OCI-LY3 (cell line): ENCODE measurements around the gene MIB2.
A peak's percentile ranks its signal among the peaks of the same experiment; 100 is the strongest.

Experiments
- H2AFZ ChIP-seq: fragments of 200-600, 300-600 bp; shearing (Covaris generic); 2 replicates; pipeline ENCODE4 v1.6.0; 2014; ENCODE audit warnings: antibody characterized with exemption, low read depth, low read length
- H3K27ac ChIP-seq: fragments of 200-600, 300-600 bp; sonication (generic); 2 replicates; pipeline ENCODE4 v1.5.1; 2014; ENCODE audit warnings: mild to moderate bottlenecking, low read length, moderate library complexity, mixed read lengths
- H3K27me3 ChIP-seq: fragments of 200-600, 300-600 bp; sonication (generic); 2 replicates; pipeline ENCODE4 v1.6.1; 2014; ENCODE audit warnings: low read depth, low read length, mixed read lengths
- H3K36me3 ChIP-seq: fragments of 200-600, 300-600 bp; sonication (generic); replicated peaks from 2 replicates; pipeline ENCODE3; 2014; ENCODE audit warnings: low read depth, low read length, mixed read lengths
- H3K4me1 ChIP-seq: fragments of 300-600, 200-600 bp; sonication (generic); 2 replicates; pipeline ENCODE4 v1.6.1; 2014; ENCODE audit warnings: low read length, mixed read lengths
- H3K4me2 ChIP-seq: fragments of 200-600, 300-600 bp; sonication (generic); 2 replicates; pipeline ENCODE4 v1.6.1; 2014; ENCODE audit warnings: low read length, mixed read lengths
- H3K4me3 ChIP-seq: fragments of 300-600, 200-600 bp; sonication (generic); 2 replicates; pipeline ENCODE4 v1.5.1; 2014; ENCODE audit warnings: antibody characterized with exemption, mild to moderate bottlenecking, low read length, moderate library complexity
- H3K79me2 ChIP-seq: fragments of 300-600, 200-600 bp; shearing (Covaris generic); 2 replicates; pipeline ENCODE4 v1.6.1; 2014; ENCODE audit warnings: mild to moderate bottlenecking, low read length, mixed read lengths
- H3K9ac ChIP-seq: fragments of 300-600, 200-600 bp; shearing (Covaris generic); 2 replicates; pipeline ENCODE4 v1.6.0; 2014; ENCODE audit warnings: mild to moderate bottlenecking, low read length, moderate library complexity
- H3K9me3 ChIP-seq: fragments of 200-600, 300-600 bp; shearing (Covaris generic); 2 replicates; pipeline ENCODE4 v1.6.1; 2014; ENCODE audit warnings: low read length, mixed read lengths; ENCODE audit not compliant: insufficient read depth
- H4K20me1 ChIP-seq: fragments of 200-600, 300-600 bp; sonication (generic); 2 replicates; pipeline ENCODE4 v1.6.1; 2016; ENCODE audit warnings: low read length, mixed read lengths; ENCODE audit not compliant: insufficient read depth
- CTCF ChIP-seq: fragments of 200-600, 300-600 bp; sonication (generic); IDR thresholded peaks from 2 replicates; pipeline ENCODE4 v1.5.1; 2014; ENCODE audit warnings: antibody characterized with exemption, low read length, low read depth
- EZH2phosphoT487 ChIP-seq: fragments of 200-600 bp; shearing (Covaris generic); IDR thresholded peaks from 2 replicates; pipeline ENCODE4 v1.6.1; 2018; ENCODE audit warnings: antibody characterized with exemption, mixed run types, low read depth

MIB2 gene

GRCh38 chr1:1573843-1574720 lies 41.2 kb upstream of the MIB2 start:
- Histone ChIP-seq H2AFZ (no peak overlapping the region; the same call in 1 of the 2 replicates), H3K36me3 (peaks cover 7% of the 10 kb centered on the region)

GRCh38 chr1:1574721-1575537 lies 40.4 kb upstream of the MIB2 start, which contains the start of gene SSU72:
SSU72 (minus strand) TSS chr1:1574863; CDS start chr1:1574557, 306 bp downstream.
- Histone ChIP-seq H3K27ac (peak within 1 kb of the TSS; percentile 73), H3K4me1 (peaks cover 8% of the 10 kb centered on the region), H3K27me3 (no peaks in the 10 kb centered on the region), H3K9ac (peak within 1 kb of the TSS; percentile 91), H3K9me3 (no peaks in the 10 kb centered on the region), H3K4me3 (peak within 1 kb of the TSS; percentile 93), H3K79me2 (peaks cover 54% of the 10 kb centered on the region), H4K20me1 (peaks cover 6% of the 10 kb centered on the region; the same call in 1 of the 2 replicates), H3K36me3 (peaks cover 7% of the 10 kb centered on the region), H2AFZ (peak within 1 kb of the TSS; percentile 40; the same call in 1 of the 2 replicates), H3K4me2 (peak within 1 kb of the TSS; percentile 94)
- TF ChIP-seq EZH2phosphoT487 (no peak), CTCF (no peak)

More at GRCh38 chr1:1573843-1574720, 41.2 kb upstream of the MIB2 start:
- Histone ChIP-seq H3K4me1 (peaks cover 8% of the 10 kb centered on the region), H4K20me1 (peaks cover 15% of the 10 kb centered on the region), H3K9ac (peak overlapping the region; percentile 91), H3K27ac (peak overlapping the region; percentile 73), H3K9me3 (no peaks in the 10 kb centered on the region), H3K27me3 (no peaks in the 10 kb centered on the region), H3K4me2 (peak overlapping the region; percentile 94), H3K4me3 (peak overlapping the region; percentile 93), H3K79me2 (peaks cover 62% of the 10 kb centered on the region)
- TF ChIP-seq EZH2phosphoT487 = no peak
- peak; percentile 10; the same call in 1 of the 2 replicates for TF ChIP-seq CTCF

GRCh38 chr1:1577367-1578011 lies 37.8 kb upstream of the MIB2 start:
- Histone ChIP-seq H3K36me3 (no peaks in the 10 kb centered on the region), H3K9me3 (no peaks in the 10 kb centered on the region), H3K27me3 (no peaks in the 10 kb centered on the region), H2AFZ (no peak overlapping the region), H4K20me1 (no peaks in the 10 kb centered on the region), H3K4me3 (no peak overlapping the region), H3K79me2 (peaks cover 28% of the 10 kb centered on the region), H3K9ac (no peak overlapping the region), H3K27ac (no peak overlapping the region), H3K4me1 (peaks cover 8% of the 10 kb centered on the region), H3K4me2 (no peak overlapping the region)
- TF ChIP-seq CTCF = no peak
- TF ChIP-seq EZH2phosphoT487 = no peak
